GM21717 (cell line): ENCODE results near the gene PACS2.
"Not testable (repeated sequence)": the region's sequence is repeated elsewhere in the genome, so short reads cannot be mapped to it uniquely, and the experiment has no call there.

ENCODE experiments used
- ATAC-seq: cut with Tn5 transposase; IDR thresholded peaks from one replicate; pipeline ENCODE4 v1.9.1; 2021; ENCODE audit warnings: mild to moderate bottlenecking, moderate library complexity; ENCODE audit not compliant: unreplicated experiment

PACS2 gene

GRCh38 chr14:105313381-105314286 lies 914 bp upstream of the PACS2 start:
- peak; percentile 1 for ATAC-seq

GRCh38 chr14:105315211-105315721 lies 718 bp downstream of the PACS2 start:
- peak; percentile 16 for ATAC-seq

- ATAC-seq, result no peak
Measured at GRCh38 chr14:105315941-105316576, 1.5 kb downstream of the PACS2 start.

- no peak for ATAC-seq
Measured at GRCh38 chr14:105316577-105316941, 2.0 kb downstream of the PACS2 start.

DNA sequence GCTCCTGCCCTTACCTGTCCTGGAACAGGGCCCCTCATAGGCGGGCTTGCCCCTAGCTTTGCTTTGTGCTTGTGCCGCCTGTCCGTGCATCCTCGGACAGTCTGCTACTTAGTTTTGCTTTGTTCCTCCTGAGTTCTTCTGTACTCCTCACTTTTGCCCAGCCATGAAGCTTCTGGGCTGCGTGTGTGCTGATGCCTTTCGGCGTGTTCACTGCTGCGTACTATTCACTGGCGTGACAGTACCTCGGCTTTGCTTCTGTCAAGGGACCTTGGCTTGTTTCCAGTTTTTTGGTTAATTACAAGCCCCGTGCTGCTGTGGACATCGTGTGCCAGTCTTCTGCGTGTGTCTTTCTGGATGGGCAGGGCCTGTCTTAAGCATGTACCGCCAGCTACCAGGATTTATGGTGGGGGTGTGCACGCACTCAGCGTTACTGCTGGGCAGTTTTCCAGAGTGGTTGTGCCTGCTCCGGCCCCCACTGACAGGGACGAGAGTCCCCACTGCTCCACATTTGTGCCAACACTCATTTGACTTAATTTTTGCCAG lies 2.5 kb downstream of the PACS2 start:
- no peak for ATAC-seq

GRCh38 chr14:105317546-105317945 lies 3.0 kb downstream of the PACS2 start:
- no peak for ATAC-seq

- no peak for ATAC-seq
Measured at GRCh38 chr14:105322791-105323556, 8.4 kb downstream of the PACS2 start.

- no peak for ATAC-seq
Measured at GRCh38 chr14:105323663-105324062, 9.1 kb downstream of the PACS2 start.

DNA sequence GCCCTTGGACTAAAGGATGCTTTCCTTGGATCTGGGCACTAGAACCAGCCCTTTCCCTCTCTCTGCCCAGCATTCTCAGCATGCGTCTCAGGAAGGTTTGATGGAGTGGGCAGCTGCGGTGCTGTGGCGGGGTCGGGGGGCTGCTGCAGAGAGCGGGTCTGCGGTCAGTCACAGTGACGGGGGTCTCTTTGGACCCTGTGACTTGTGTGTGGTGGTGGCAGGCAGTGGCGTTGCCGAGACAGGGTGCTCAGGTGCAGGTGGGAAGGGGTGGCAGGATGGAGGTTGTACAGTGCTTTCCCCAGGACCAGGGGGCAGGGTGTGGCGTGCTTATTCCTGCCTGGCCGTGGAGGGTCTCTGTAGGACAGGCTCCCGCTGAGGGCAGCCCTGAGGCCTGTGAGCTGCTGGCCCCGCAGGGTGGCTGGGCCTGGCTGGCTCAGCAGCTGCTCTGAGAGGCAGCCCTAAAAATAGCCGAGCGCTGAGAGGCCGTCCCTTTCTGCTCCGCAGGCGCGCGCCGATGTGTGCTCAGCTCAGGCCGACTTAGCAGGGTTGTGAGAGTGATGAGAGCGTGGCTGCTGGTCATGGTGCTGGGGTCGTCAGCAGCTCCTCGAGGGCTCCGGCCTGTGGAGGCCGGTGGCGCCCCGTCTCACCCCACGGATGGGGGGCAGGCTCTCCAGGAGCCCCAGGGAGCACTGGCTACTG lies 9.7 kb downstream of the PACS2 start:
- ATAC-seq, result no peak

DNA sequence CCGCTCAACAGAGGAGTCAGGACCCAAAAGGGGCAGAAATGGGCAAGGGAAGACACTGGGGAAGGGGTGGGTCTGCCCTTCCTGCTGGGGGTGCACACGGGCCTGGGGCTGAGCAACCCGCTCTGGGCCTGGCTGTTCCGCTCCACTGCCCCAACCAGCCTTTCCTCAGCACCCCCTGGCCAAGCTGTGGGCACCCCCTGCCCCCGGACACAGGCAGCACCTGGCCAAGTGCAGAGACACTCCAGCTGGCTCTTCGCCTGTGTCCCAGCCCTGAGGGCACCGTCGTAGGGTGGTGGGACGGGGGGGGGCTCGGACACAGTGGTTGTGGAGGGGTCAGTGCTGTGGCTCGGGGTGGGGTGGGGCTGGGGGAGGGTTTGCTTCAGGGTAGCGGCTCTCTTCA lies 10.3 kb downstream of the PACS2 start:
- no peak for ATAC-seq

DNA sequence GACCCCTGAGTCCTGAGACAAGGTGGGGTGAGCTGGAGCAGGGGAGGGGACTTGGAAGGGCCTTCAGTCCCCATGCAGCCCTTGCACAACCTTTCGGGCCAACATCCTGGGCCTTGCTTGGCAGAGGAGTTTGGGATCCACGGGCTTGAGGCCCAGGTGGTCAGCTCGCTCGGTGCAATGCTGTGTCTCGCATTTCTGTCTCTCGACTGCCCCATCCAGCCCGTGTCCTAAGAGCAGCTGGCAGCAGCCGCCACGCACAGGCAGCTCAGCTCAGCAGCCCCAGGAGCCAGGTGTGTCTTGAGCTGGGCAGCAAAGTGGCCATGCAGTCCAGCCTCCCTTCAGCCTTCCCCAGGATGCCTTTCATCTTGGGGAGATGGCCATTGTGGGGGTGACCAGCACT lies 10.8 kb downstream of the PACS2 start:
- ATAC-seq, result no peak

- ATAC-seq, result no peak
Measured at GRCh38 chr14:105325716-105326567, 11.4 kb downstream of the PACS2 start.

DNA sequence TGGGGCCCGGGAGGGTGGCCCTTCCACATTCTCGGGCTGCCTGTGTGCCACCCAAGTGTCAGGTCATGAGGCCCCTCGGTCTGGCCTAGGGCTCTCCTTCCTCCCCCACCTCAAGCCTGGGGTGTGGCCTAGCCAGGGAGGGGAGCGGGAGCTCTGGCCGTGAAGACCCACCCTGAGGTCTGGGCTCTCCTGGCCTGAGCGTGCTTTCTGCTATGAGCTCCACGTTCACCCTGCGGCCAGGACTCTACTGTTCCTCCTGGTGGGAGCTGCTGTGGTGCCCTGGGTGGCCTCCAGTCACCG lies 12.0 kb downstream of the PACS2 start:
- ATAC-seq, result no peak

DNA sequence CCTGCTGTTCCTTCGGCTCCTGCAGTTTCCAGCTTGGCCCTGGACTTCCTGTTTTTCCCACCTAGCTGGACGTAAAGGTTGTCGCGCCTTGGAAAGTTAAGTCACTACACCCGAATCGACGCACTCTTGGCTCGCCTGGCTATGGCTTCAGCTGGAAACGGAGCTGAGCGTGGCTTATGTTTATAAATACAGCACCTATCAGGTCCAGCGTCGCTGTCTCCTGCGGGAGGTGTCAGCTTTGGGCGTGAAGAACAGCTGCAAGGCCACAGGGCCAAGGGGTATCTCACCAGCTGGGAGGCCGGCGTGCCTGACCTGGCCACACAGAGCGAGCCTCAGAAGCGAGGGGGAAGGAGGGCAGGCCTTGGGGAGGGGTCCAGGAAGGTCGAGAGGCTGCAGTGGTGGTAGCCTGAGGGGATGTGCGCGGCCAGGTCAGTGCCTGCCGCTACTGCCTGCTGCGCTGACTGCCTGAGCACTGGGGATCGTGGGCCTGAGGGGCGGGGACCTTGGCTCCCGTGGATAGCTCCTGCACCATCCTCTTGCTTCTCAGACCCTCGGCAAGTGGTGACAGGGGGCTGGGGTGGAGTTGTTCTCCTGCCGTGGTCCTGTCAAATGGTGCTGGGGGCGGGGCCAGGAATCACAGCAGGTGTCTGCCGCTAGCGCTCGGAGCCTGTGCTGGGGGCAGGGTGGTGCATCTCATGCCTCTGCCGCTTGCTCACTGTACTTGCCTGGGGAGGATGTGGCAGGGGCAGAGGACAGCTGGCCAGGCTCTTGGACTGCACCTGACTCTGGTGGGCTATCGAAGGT lies 12.5 kb downstream of the PACS2 start:
- ATAC-seq, result no peak

DNA sequence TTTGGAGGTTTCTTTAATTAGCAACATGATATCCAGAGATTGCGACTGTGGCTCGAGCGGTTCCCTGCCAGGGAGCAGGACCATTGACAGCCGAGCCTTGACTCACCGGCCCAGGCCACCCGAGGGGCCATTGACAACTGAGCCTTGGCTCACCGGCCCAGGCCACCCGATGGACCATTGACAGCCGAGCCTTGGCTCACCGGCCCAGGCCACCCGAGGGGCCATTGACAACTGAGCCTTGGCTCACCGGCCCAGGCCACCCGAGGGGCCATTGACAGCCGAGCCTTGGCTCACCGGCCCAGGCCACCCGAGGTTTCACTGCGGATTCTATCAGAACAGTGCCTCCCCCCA lies 13.1 kb downstream of the PACS2 start:
- ATAC-seq, result not testable (repeated sequence)

GRCh38 chr14:105328070-105328677 lies 13.6 kb downstream of the PACS2 start:
- ATAC-seq, result no peak

DNA sequence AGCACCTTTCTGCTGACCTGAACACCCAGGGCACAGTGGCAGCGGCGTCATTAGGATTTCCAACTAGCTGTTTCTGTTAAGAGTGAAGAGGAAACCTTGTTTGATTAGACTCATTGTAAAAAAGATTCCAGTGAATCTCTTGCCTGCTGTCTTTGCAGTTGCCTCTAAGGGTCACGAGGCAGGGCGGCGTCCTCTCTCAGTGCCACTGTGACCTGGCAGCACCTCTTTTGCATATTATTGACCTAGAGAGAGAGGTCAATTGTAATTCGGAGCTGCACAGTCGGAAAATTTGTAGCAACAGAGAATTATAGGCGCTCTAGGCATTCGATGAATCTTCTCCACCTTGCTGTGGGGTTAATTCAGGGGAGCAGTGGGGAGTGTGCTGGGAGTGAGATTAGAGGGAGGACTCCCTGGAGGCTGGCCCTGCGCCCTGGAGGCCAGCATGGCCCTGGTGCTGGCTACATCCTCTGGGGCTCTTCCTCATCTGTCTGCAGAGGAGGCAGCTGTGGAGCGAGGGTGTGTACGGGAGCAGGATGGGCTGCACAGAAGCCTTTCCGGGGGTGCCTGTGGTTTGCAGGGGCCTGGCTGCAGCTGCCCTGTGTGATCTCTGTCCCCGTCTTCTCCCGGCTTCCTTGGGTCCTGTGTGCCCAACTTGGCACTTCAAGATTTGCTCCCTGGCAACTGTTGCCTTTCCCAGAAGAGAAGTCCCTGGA lies 14.3 kb downstream of the PACS2 start:
- ATAC-seq, result no peak
